ENCODE results near the gene POLR2C. TPM values are rescaled to one million over a fixed set of nuclear protein-coding genes. Genes with fewer than 3 reads are reported as not detected.

Gene POLR2C
- total RNA-seq, 1 experiment from 2014 or later = 85.6 TPM

- Mint-ChIP-seq H3K4me1 (peaks cover 19 to 35% of the 10 kb centered on the region in 2 experiments), H3K36me3 (ENCODE audit: insufficient read depth in 1 of 3, low read depth in 3 of 3) (no peaks in the 10 kb centered on the region), H3K4me3 (0 out of 5 replicates have a peak overlapping the region, but pooled peaks of 1 of the 2 experiments have one; percentile 7), H3K9me3 (peaks cover 0 to 3% of the 10 kb centered on the region in 2 experiments; a peak in 1 of 5 replicates), H3K27ac (no peak overlapping the region), H3K27me3 (ENCODE audit: low read depth) (no peaks in the 10 kb centered on the region; the same call in none of the 2 replicates)
- no peak overlapping the region for H3K56ac ChIP-seq (ENCODE audit: insufficient read length, low read depth, low read length)
- TF ChIP-seq CTCF (conservative IDR thresholded peaks at IDR 0.05) = no peak
- H3K4me1 ChIP-seq (ENCODE audit: insufficient read depth, low read length) = no peaks in the 10 kb centered on the region
- no peak overlapping the region for H2BK12ac ChIP-seq (ENCODE audit: insufficient read length, low read depth, low read length)
- H2BK15ac ChIP-seq (ENCODE audit: low read depth, low read length) = no peak overlapping the region
- no peak overlapping the region for H3T11ph ChIP-seq (ENCODE audit: low read length)
- no CpG with 5 or more reads among the region's 6 CpGs for WGBS (ENCODE audit: extremely low coverage, insufficient read length, low lambda C conversion rate)
- H3K14ac ChIP-seq (ENCODE audit: insufficient read depth, low read length) = no peak overlapping the region
- no peak overlapping the region for H2BK120ac ChIP-seq (ENCODE audit: low read depth, low read length, poor library complexity, severe bottlenecking)
- DNase-seq = no peak
- no peak overlapping the region for H4K8ac ChIP-seq (replicated peaks; ENCODE audit: insufficient read length, low read depth, low read length)
- peaks cover 5% of the 10 kb centered on the region for H3K23me2 ChIP-seq (ENCODE audit: insufficient read length, low read depth, low read length, poor library complexity, severe bottlenecking)
- H4K91ac ChIP-seq (ENCODE audit: insufficient read length, low read depth, low read length) = no peak overlapping the region
- H4K20me1 ChIP-seq (ENCODE audit: control insufficient read depth, insufficient read depth, insufficient read length) = no peaks in the 10 kb centered on the region
- H3K4me2 ChIP-seq (ENCODE audit: insufficient read depth, insufficient read length, low read length) = no peak overlapping the region
- no peak overlapping the region for H3K18ac ChIP-seq (ENCODE audit: insufficient read length, low read depth, low read length)
- no peak overlapping the region for H2AK5ac ChIP-seq (ENCODE audit: insufficient read length, low read length)
- no peak overlapping the region for H3K4ac ChIP-seq (ENCODE audit: low read depth, low read length)
- H3K27ac ChIP-seq (ENCODE audit: insufficient read length, low read depth, low read length) = no peak overlapping the region
- no peak overlapping the region for H2BK20ac ChIP-seq (ENCODE audit: low read depth, low read length, poor library complexity, severe bottlenecking)
- no peaks in the 10 kb centered on the region for H3K9me3 ChIP-seq (ENCODE audit: control insufficient read depth, low read depth, low read length)
- no peak overlapping the region for H2BK5ac ChIP-seq (ENCODE audit: insufficient read length, low read length)
- no peak overlapping the region for H3K9ac ChIP-seq (ENCODE audit: extremely low read depth, insufficient read length, low read length)
- no peaks in the 10 kb centered on the region for H3K79me2 ChIP-seq (ENCODE audit: insufficient read depth, low read length)
- H3K27me3 ChIP-seq (ENCODE audit: insufficient read depth, low read length) = no peaks in the 10 kb centered on the region
- H3K23ac ChIP-seq (ENCODE audit: insufficient read length, low read depth, low read length) = no peak overlapping the region
- no peak overlapping the region for H4K5ac ChIP-seq (ENCODE audit: insufficient read length, low read depth, low read length)
- H2AFZ ChIP-seq (ENCODE audit: low read length) = no peak overlapping the region
- H3K79me1 ChIP-seq (ENCODE audit: insufficient read depth, low read depth, low read length, poor library complexity, severe bottlenecking) = no peaks in the 10 kb centered on the region
Measured at GRCh38 chr16:57419506-57419905, 43.0 kb upstream of the POLR2C start.

Data from H9 (cell line).